Endometrial microvascular endothelial cells (primary cell): ENCODE results near the gene CHIA. TPM values are rescaled to one million over a fixed set of nuclear protein-coding genes. Genes with fewer than 3 reads are reported as not detected.
"Not testable (repeated sequence)": the region's sequence is repeated elsewhere in the genome, so short reads cannot be mapped to it uniquely, and the experiment has no call there.

Experiments used
- in situ Hi-C: cut with HindIII; loops from 2 replicates; pipeline ENCODE4 v1.10.0; 2017; ENCODE audit warnings: low sequenced_read_pairs, low pct_unique_long_range_greater_than_20kb; ENCODE audit errors: inconsistent ontology term
- total RNA-seq: library from RNA; depleted of rRNA; stranded (reverse); fragments of >200 nt; gene quantifications from one replicate; pipeline ENCODE4 v1.2.3, GENCODE V29; 2015; ENCODE audit errors: inconsistent ontology term

CHIA gene
- total RNA-seq, 1 donor from 2014 or later = not detected

GRCh38 chr1:111354584-111354983 lies 63.9 kb downstream of the CHIA start:
- in situ Hi-C loops = no loop called here

GRCh38 chr1:111358964-111359363 lies 68.3 kb downstream of the CHIA start:
- in situ Hi-C loops = no loop called here

GRCh38 chr1:111359376-111359775 lies 68.7 kb downstream of the CHIA start:
- in situ Hi-C loops = no loop called here

GRCh38 chr1:111360257-111360656 lies 69.6 kb downstream of the CHIA start:
- in situ Hi-C loops = not testable (repeated sequence)

- in situ Hi-C loops = no loop called here
These were observed 71.1 kb downstream of the CHIA start for GRCh38 chr1:111361761-111362160.

- in situ Hi-C loops = no loop called here
These were observed 74.0 kb downstream of the CHIA start for GRCh38 chr1:111364690-111365089.

- in situ Hi-C loops = no loop called here
These were observed 75.6 kb downstream of the CHIA start for GRCh38 chr1:111366256-111366655.

GRCh38 chr1:111369177-111369576 lies 78.5 kb downstream of the CHIA start:
- in situ Hi-C loops = no loop called here

- in situ Hi-C loops = no loop called here
These were observed 79.0 kb downstream of the CHIA start for GRCh38 chr1:111369645-111370044.

Other genes with a start within 250 kb of the CHIA start
- 50.1 TPM for gene DRAM2, start 150.8 kb upstream of the CHIA start, total RNA-seq
- 28.9 TPM for gene CEPT1, start 150.6 kb upstream of the CHIA start, total RNA-seq
- not detected for gene DENND2D, start 90.2 kb upstream of the CHIA start, total RNA-seq
- gene CHI3L2, start 63.1 kb upstream of the CHIA start, total RNA-seq = not detected
- not detected for gene OVGP1, start 136.9 kb downstream of the CHIA start, total RNA-seq
- 98.9 TPM for gene WDR77, start 158.4 kb downstream of the CHIA start, total RNA-seq
- gene ATP5PB, start 158.6 kb downstream of the CHIA start, total RNA-seq = 382 TPM
- gene C1orf162, start 183.1 kb downstream of the CHIA start, total RNA-seq = 0.19 TPM
- not detected for gene ADORA3, start 212.8 kb downstream of the CHIA start, total RNA-seq
- not detected for gene TMIGD3, start 212.8 kb downstream of the CHIA start, total RNA-seq